Activated CD8-positive, alpha-beta memory T cell treated with anti-CD3 and anti-CD28 coated beads, Interleukin-2, amount 50 U/mL, for 24 hours (primary cell): ENCODE results near the gene GNAZ.
"Not testable (repeated sequence)": the region's sequence is repeated elsewhere in the genome, so short reads cannot be mapped to it uniquely, and the experiment has no call there.

ENCODE experiments used
- DNase-seq: peaks from one replicate; pipeline ENCODE4 v3.0.0-alpha.2; 2020; ENCODE audit errors: extremely low read depth

GNAZ gene

GRCh38 chr22:23044570-23044969 is 25.7 kb upstream of the GNAZ start:
- no peak for DNase-seq

- DNase-seq: no peak
Measured at GRCh38 chr22:23045461-23045860, 24.9 kb upstream of the GNAZ start.

- no peak for DNase-seq
Measured at GRCh38 chr22:23047265-23047664, 23.1 kb upstream of the GNAZ start.

- no peak for DNase-seq
Measured at GRCh38 chr22:23047742-23048141, 22.6 kb upstream of the GNAZ start.

- DNase-seq: not testable (repeated sequence)
Measured at GRCh38 chr22:23050546-23050945, 19.8 kb upstream of the GNAZ start.

GRCh38 chr22:23053051-23053707 is 17.1 kb upstream of the GNAZ start:
- DNase-seq: no peak

GRCh38 chr22:23053912-23054530 is 16.3 kb upstream of the GNAZ start:
- no peak for DNase-seq

GRCh38 chr22:23054531-23055257 is 15.6 kb upstream of the GNAZ start:
- DNase-seq: no peak

- DNase-seq: no peak
Measured at GRCh38 chr22:23055449-23056179, 14.7 kb upstream of the GNAZ start.

GRCh38 chr22:23057331-23057730 is 13.0 kb upstream of the GNAZ start:
- DNase-seq: no peak

- no peak for DNase-seq
Measured at GRCh38 chr22:23058063-23058462, 12.3 kb upstream of the GNAZ start.

GRCh38 chr22:23058481-23059283 is 11.6 kb upstream of the GNAZ start:
- DNase-seq: no peak

- DNase-seq: no peak
Measured at GRCh38 chr22:23059284-23059948, 10.9 kb upstream of the GNAZ start.

- no peak for DNase-seq
Measured at GRCh38 chr22:23060612-23061400, 9.5 kb upstream of the GNAZ start.

GRCh38 chr22:23061471-23062280 is 8.6 kb upstream of the GNAZ start:
- no peak for DNase-seq

GRCh38 chr22:23062616-23063538 is 7.4 kb upstream of the GNAZ start:
- no peak for DNase-seq

GRCh38 chr22:23063539-23064380 is 6.6 kb upstream of the GNAZ start:
- no peak for DNase-seq
